NCI-H1417 (cell line): ENCODE results near the gene DCUN1D5.

Experiments
- DNase-seq, 3 experiments: peaks; one replicate each; lab custom pipeline; 2025; lab: John Stamatoyannopoulos, UW

The DCUN1D5 gene

DNA sequence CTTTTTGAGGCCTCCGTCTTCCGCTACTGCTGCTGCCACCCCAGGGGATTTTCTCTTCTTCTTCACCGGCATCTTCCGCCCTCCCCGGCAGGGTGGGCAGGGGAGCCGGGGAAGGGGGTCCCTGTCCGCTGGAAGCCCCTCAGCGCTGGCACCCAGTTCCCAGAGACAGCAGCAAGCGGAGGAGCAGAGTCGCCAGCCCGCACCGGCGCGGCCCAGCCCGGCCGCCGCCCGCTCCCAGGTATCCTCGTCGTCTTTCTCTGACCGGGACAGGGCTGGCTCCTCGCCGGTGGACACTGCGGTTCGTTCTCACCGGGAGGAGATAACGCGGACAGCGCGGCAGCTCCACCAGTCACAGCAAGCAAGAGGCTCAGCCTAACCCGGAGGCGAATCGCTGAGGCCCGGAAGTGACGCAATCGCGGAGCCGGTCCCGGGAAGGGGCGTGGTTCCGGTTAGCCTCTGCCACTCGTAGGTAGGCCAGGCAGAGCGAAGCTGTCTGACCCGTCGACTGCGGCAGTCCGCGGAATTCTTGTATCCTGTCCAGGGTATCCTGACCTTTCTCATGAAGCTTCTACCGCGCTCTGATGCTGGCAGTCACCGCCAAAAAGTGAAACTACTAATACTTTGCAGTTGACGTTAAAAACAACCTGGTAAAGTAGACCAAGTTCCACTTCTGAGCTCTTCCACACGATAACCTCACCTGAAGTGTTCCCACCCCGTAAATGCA is at the start of gene DCUN1D5:
TSS of gene DCUN1D5 (minus strand) at position 360 of the 724 bp plus-strand sequence. CDS start at position 72, 288 bp downstream.
- peak; percentile 93 to 97 (median 94) for DNase-seq

GRCh38 chr11:103125462-103125861 is 33.5 kb upstream of the DCUN1D5 start:
- DNase-seq, result no peak

GRCh38 chr11:103114836-103115235 is 22.9 kb upstream of the DCUN1D5 start:
- no peak for DNase-seq

GRCh38 chr11:103112364-103112763 is 20.4 kb upstream of the DCUN1D5 start:
- DNase-seq, result no peak

- no peak for DNase-seq
Observed at GRCh38 chr11:103111400-103111799, 19.4 kb upstream of the DCUN1D5 start.

- DNase-seq, result no peak
Observed at GRCh38 chr11:103110391-103110790, 18.4 kb upstream of the DCUN1D5 start.

- peak; percentile 38 to 88 (median 71) for DNase-seq
Observed at GRCh38 chr11:103109818-103110388, 17.9 kb upstream of the DCUN1D5 start.

- peak; percentile 94 to 96 (median 96) for DNase-seq
Observed at GRCh38 chr11:103108933-103109817, 17.2 kb upstream of the DCUN1D5 start, which contains the start of gene DYNC2H1. DYNC2H1 (plus strand) TSS chr11:103109426; CDS start chr11:103109575, 149 bp downstream.

DNA sequence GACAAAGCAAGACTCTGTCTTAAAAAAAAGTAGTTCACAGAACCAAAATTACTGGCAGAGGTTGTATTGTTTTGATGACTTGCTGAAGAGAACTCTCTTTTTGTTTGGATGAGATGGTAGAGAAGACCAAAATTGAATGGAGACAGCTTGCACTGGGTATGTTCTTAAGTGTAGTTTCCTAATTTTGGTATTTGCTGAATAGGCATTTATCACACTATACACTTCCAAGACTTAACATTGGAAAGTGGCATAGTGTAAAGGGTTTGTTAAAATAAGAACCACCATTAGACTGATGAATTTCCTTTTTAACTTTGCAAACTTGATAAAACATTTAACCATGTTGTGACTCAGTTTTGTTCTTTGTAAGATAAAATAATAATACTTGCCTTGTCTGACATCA is 5.3 kb upstream of the DCUN1D5 start:
- no peak for DNase-seq

- peak; percentile 15 to 82 (median 61) for DNase-seq
Observed at GRCh38 chr11:103091064-103091800, 728 bp downstream of the DCUN1D5 start.

- no peak for DNase-seq
Observed at GRCh38 chr11:103086461-103086860, 5.5 kb downstream of the DCUN1D5 start.

DNA sequence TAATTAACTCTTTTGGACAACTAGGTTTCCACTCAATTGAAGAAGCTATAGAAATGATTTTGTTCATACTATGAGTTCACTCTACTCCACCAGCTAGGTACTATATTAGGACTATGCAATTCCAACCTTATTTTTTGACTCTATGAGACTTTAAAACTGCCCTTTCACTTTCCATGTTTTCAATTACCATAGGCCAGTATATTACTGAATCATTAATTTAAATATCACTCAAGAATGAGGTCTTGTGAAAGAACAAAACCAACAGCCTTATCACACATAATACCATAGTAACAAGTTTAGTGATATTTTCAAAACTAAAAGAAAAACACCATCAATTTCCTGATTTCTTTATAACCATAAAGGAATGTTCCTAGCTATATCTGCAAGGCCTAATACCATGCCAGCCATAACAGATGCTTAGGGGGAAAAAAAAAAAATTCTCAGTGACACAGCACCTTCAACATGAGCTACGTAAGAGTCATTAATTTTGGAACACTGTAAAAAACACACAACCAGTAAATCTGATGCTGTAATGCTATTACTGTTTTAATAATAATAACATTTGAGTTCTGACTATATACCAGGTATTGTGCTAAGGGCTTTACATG is 6.1 kb downstream of the DCUN1D5 start:
- no peak for DNase-seq

DNA sequence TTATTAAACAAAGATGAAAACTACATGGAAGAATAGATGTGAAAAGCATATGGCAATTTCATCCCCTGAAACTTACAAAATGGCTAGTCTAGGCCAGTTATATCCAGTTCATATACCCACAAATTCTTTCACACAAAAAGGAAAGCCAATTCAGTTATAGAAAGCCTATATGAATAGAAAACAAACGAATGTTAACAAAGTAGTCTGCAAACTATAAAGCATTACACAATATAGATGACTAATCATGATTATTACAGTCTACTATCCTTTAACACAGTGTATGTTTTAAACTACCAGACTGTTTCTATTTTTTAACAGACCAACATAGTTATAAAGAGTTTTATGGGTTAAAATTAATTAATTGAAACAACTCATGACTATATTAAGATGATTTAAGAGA is 12.1 kb downstream of the DCUN1D5 start:
- no peak for DNase-seq

GRCh38 chr11:103078710-103079109 is 13.2 kb downstream of the DCUN1D5 start:
- no peak for DNase-seq

DNA sequence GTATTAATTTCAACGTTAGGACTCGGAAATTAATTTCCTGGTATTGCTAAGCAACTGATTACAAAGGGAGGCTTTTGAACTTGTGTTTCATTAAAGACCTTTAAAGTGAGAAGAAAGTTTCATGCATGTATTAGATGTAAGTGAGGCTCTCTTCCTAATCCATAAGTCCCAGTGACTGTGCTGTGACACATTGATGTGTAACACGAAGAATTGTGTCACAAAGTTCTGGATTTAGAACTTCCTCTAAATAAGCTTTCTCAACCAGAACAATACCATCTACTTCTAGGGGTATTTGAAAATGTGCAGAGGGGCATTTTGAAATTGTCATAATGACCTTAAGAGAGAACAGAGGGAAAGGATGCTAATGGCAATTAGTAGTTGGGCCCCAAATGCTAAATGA is 14.4 kb downstream of the DCUN1D5 start:
- no peak for DNase-seq

GRCh38 chr11:103076361-103076760 is 15.6 kb downstream of the DCUN1D5 start:
- DNase-seq, result no peak

DNA sequence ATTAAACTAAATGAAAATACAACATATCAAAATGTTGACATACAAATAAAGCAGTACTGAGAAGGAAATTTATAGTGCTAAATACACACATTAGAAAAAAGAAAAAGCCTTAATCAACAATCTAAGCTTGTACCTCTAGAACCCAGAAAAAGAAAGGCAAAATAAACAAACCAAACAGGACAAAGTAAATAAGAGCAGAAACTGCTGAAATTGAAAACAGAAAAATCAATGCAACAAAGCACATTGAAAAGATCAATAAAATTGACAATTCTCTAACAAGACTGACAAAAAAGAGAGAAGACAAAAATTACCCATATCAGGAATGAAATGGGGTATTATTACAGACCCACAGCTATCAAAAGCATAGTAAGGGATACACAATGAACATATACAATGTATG is 21.0 kb downstream of the DCUN1D5 start:
- DNase-seq, result no peak

DNA sequence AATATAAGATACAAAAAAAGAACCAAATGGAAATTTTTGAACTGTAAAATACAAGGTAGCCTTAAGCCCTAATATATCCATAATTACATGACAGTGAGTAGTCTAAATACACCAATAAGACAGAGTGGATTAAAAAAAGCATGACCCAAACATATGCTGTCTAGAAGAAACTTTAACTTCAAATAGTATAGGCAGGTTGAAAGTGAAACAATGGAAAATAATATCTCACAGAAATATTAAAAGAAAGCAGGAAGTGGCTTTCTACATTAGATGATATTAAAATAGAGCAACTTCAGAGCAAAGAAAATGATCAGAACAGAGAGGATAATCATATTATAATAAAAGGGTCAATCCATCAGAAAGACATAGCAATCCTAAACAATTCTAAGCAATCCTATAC is 21.8 kb downstream of the DCUN1D5 start:
- DNase-seq, result no peak

- no peak for DNase-seq
Observed at GRCh38 chr11:103069367-103069766, 22.6 kb downstream of the DCUN1D5 start.

- DNase-seq, result no peak
Observed at GRCh38 chr11:103067118-103067517, 24.8 kb downstream of the DCUN1D5 start.

DNA sequence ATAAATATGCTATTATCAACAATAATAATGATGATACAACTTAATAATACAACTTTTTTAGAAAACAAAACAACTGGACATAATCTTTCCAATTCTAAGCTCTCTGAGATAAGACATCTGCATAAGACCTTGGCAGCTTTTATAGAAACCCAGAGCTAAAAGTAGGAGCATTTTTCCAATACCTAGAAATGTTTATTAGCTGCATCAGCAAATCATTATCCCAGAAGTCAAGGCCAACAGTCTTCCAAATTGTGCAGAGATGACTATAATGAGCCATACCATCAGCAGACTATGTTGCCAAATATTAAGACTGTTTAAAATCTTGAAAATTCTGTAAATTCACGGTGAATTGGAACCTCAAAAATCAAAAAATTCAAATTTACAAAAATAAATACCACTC is 30.3 kb downstream of the DCUN1D5 start:
- DNase-seq, result no peak
